HEK293 (cell line): Measurements from ENCODE around the gene USP37.

ENCODE experiments used
- CTCF ChIA-PET: fragments of 350-600 bp; formaldehyde crosslinking; extraction: SDS; loops from one replicate; lab custom pipeline; 2021; ENCODE audit warnings: antibody characterized with exemption; lab: Yijun Ruan, JAX
- POLR2A ChIA-PET: fragments of 300-600 bp; formaldehyde crosslinking; extraction: SDS; loops from one replicate; lab custom pipeline; 2020; ENCODE audit warnings: antibody characterized with exemption, inconsistent platforms; lab: Yijun Ruan, JAX
- H3K27ac ChIP-seq: fragments of 200-500 bp; sonication (Bioruptor generic); 2 replicates; pipeline ENCODE4 v1.5.1; 2014; ENCODE audit warnings: low read depth, low read length, control low read depth, inconsistent platforms; ENCODE audit errors: extremely low read depth
- H3K36me3 ChIP-seq, 2 experiments: fragments of 200-500 bp in 1 of 2; sonication (Bioruptor generic) in 1 of 2; 1 replicate in 1 of 2; 2 replicates in 1 of 2; pipeline ENCODE4 v1.5.1; 2014 to 2017; ENCODE audit warnings: inconsistent platforms in 2 of 2, low read length in 2 of 2; ENCODE audit not compliant: control insufficient read depth in 2 of 2, insufficient read depth in 1 of 2
- H3K4me1 ChIP-seq: fragments of 200-500 bp; sonication (Bioruptor generic); 2 replicates; pipeline ENCODE4 v1.5.1; 2014; ENCODE audit warnings: mild to moderate bottlenecking, low read length, inconsistent platforms; ENCODE audit not compliant: control insufficient read depth, insufficient read depth
- H3K4me3 ChIP-seq: 2 replicates; pipeline ENCODE4 v1.5.1; 2011; ENCODE audit warnings: low read depth, mild to moderate bottlenecking, control low read depth, low read length, moderate library complexity
- H3K9me3 ChIP-seq: fragments of 200-500 bp; sonication (Bioruptor generic); 2 replicates; pipeline ENCODE4 v1.5.1; 2014; ENCODE audit warnings: low read depth, low read length, inconsistent platforms; ENCODE audit not compliant: control insufficient read depth, insufficient read depth
- ZNF274 ChIP-seq, 2 experiments: fragments of 200-500 bp in 1 of 2; fragments of 450-650 bp in 1 of 2; sonication (Bioruptor generic) in 1 of 2; formaldehyde crosslinking in 1 of 2; IDR thresholded peaks; 2 replicates each; pipeline versions ENCODE4 v1.5.1 to v1.6.1; 2014 to 2016; ENCODE audit warnings: borderline replicate concordance in 1 of 2, inconsistent platforms in 1 of 2, low read length in 1 of 2, missing biosample characterization in 1 of 2, missing genetic modification characterization in 1 of 2
- ZNF280D ChIP-seq: fragments of 450-650 bp; formaldehyde crosslinking; IDR thresholded peaks from 2 replicates; pipeline ENCODE4 v1.5.1; 2016; ENCODE audit warnings: missing biosample characterization, missing genetic modification characterization
- ZNF341 ChIP-seq: fragments of 450-650 bp; formaldehyde crosslinking; IDR thresholded peaks from 2 replicates; pipeline ENCODE4; 2016; ENCODE audit warnings: low read depth, missing biosample characterization, missing genetic modification characterization
- ZNF510 ChIP-seq: fragments of 450-650 bp; formaldehyde crosslinking; IDR thresholded peaks from 2 replicates; pipeline ENCODE4 v1.5.1; 2018; ENCODE audit warnings: mild to moderate bottlenecking, missing genetic modification characterization, missing biosample characterization; ENCODE audit not compliant: insufficient replicate concordance
- ZNF843 ChIP-seq: fragments of 450-650 bp; formaldehyde crosslinking; IDR thresholded peaks from 2 replicates; pipeline ENCODE4 v1.5.1; 2016; ENCODE audit warnings: missing biosample characterization, missing genetic modification characterization
- TF ChIP-seq, protein P1 (sequence below): fragments of 450-650 bp; formaldehyde crosslinking; IDR thresholded peaks from 2 replicates; pipeline ENCODE4 v1.5.1; 2016; ENCODE audit warnings: missing biosample characterization, missing genetic modification characterization, borderline replicate concordance
- TF ChIP-seq, protein P2 (sequence below): fragments of 450-650 bp; formaldehyde crosslinking; conservative IDR thresholded peaks from 2 replicates; pipeline ENCODE4 v1.5.1; 2016; ENCODE audit warnings: low read depth, missing biosample characterization, missing genetic modification characterization
- TF ChIP-seq, protein P3 (sequence below): fragments of 450-650 bp; formaldehyde crosslinking; IDR thresholded peaks from 2 replicates; pipeline ENCODE4 v1.5.1; 2016; ENCODE audit warnings: missing biosample characterization, missing genetic modification characterization, low read depth

Gene USP37

DNA sequence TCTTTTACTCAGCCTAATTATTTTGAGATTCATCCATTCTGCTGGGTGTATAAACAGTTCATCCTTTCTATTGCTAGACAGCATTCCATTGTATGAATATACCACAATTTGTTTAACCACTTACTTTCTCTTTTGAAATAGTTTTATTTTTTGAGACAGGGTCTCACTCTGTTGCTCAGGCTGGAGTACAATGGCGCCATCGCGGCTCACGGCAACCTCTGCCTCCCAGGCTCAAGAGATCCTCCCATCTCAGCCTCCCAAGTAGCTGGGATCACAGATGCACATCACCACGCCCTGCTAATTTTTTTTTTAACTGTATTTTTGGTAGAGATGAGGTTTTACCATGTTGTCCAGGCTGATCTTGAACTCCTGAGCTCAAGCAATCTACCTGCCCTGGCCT, 54.5 kb downstream of the USP37 start (continued):
- TF ChIP-seq ZNF274 (IDR thresholded peaks at IDR 0.05; ENCODE audit: low read length), result no peak
- no peak for TF ChIP-seq ZNF274 (tag by site-specific recombination; IDR thresholded peaks at IDR 0.05; ENCODE audit: borderline replicate concordance)
- TF ChIP-seq ZNF510 (tag by site-specific recombination), result no peak
- TF ChIP-seq, protein P1, sequence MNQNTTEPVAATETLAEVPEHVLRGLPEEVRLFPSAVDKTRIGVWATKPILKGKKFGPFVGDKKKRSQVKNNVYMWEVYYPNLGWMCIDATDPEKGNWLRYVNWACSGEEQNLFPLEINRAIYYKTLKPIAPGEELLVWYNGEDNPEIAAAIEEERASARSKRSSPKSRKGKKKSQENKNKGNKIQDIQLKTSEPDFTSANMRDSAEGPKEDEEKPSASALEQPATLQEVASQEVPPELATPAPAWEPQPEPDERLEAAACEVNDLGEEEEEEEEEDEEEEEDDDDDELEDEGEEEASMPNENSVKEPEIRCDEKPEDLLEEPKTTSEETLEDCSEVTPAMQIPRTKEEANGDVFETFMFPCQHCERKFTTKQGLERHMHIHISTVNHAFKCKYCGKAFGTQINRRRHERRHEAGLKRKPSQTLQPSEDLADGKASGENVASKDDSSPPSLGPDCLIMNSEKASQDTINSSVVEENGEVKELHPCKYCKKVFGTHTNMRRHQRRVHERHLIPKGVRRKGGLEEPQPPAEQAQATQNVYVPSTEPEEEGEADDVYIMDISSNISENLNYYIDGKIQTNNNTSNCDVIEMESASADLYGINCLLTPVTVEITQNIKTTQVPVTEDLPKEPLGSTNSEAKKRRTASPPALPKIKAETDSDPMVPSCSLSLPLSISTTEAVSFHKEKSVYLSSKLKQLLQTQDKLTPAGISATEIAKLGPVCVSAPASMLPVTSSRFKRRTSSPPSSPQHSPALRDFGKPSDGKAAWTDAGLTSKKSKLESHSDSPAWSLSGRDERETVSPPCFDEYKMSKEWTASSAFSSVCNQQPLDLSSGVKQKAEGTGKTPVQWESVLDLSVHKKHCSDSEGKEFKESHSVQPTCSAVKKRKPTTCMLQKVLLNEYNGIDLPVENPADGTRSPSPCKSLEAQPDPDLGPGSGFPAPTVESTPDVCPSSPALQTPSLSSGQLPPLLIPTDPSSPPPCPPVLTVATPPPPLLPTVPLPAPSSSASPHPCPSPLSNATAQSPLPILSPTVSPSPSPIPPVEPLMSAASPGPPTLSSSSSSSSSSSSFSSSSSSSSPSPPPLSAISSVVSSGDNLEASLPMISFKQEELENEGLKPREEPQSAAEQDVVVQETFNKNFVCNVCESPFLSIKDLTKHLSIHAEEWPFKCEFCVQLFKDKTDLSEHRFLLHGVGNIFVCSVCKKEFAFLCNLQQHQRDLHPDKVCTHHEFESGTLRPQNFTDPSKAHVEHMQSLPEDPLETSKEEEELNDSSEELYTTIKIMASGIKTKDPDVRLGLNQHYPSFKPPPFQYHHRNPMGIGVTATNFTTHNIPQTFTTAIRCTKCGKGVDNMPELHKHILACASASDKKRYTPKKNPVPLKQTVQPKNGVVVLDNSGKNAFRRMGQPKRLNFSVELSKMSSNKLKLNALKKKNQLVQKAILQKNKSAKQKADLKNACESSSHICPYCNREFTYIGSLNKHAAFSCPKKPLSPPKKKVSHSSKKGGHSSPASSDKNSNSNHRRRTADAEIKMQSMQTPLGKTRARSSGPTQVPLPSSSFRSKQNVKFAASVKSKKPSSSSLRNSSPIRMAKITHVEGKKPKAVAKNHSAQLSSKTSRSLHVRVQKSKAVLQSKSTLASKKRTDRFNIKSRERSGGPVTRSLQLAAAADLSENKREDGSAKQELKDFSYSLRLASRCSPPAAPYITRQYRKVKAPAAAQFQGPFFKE (tag by site-specific recombination), result no peak
- TF ChIP-seq ZNF280D (tag by site-specific recombination), result no peak

GRCh38 chr2:218508299-218508698, 59.9 kb downstream of the USP37 start:
- Histone ChIP-seq H3K4me3 (no peak overlapping the region), H3K9me3 (no peaks in the 10 kb centered on the region), H3K27ac (no peak overlapping the region), H3K36me3 (peaks cover 19 to 45% of the 10 kb centered on the region in 2 experiments), H3K4me1 (no peaks in the 10 kb centered on the region)
- CTCF ChIA-PET, result no interaction called here
- POLR2A ChIA-PET, result no interaction called here
- TF ChIP-seq, protein P2, sequence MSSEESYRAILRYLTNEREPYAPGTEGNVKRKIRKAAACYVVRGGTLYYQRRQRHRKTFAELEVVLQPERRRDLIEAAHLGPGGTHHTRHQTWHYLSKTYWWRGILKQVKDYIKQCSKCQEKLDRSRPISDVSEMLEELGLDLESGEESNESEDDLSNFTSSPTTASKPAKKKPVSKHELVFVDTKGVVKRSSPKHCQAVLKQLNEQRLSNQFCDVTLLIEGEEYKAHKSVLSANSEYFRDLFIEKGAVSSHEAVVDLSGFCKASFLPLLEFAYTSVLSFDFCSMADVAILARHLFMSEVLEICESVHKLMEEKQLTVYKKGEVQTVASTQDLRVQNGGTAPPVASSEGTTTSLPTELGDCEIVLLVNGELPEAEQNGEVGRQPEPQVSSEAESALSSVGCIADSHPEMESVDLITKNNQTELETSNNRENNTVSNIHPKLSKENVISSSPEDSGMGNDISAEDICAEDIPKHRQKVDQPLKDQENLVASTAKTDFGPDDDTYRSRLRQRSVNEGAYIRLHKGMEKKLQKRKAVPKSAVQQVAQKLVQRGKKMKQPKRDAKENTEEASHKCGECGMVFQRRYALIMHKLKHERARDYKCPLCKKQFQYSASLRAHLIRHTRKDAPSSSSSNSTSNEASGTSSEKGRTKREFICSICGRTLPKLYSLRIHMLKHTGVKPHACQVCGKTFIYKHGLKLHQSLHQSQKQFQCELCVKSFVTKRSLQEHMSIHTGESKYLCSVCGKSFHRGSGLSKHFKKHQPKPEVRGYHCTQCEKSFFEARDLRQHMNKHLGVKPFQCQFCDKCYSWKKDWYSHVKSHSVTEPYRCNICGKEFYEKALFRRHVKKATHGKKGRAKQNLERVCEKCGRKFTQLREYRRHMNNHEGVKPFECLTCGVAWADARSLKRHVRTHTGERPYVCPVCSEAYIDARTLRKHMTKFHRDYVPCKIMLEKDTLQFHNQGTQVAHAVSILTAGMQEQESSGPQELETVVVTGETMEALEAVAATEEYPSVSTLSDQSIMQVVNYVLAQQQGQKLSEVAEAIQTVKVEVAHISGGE (tag by site-specific recombination), result no peak
- TF ChIP-seq, protein P3, sequence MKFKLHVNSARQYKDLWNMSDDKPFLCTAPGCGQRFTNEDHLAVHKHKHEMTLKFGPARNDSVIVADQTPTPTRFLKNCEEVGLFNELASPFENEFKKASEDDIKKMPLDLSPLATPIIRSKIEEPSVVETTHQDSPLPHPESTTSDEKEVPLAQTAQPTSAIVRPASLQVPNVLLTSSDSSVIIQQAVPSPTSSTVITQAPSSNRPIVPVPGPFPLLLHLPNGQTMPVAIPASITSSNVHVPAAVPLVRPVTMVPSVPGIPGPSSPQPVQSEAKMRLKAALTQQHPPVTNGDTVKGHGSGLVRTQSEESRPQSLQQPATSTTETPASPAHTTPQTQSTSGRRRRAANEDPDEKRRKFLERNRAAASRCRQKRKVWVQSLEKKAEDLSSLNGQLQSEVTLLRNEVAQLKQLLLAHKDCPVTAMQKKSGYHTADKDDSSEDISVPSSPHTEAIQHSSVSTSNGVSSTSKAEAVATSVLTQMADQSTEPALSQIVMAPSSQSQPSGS (tag by site-specific recombination), result no peak
- no peak for TF ChIP-seq ZNF843 (tag by site-specific recombination)
- TF ChIP-seq ZNF341 (tag by site-specific recombination), result no peak
